GM18508 (cell line): ENCODE results near the gene SORCS1.

Experiments
- ATAC-seq: cut with Tn5 transposase; IDR thresholded peaks from one replicate; pipeline ENCODE4 v1.9.1; 2021; ENCODE audit warnings: moderate number of reproducible peaks; ENCODE audit not compliant: insufficient read depth, unreplicated experiment

Gene SORCS1

GRCh38 chr10:106631016-106631702 lies 533.3 kb downstream of the SORCS1 start:
- ATAC-seq = no peak

DNA sequence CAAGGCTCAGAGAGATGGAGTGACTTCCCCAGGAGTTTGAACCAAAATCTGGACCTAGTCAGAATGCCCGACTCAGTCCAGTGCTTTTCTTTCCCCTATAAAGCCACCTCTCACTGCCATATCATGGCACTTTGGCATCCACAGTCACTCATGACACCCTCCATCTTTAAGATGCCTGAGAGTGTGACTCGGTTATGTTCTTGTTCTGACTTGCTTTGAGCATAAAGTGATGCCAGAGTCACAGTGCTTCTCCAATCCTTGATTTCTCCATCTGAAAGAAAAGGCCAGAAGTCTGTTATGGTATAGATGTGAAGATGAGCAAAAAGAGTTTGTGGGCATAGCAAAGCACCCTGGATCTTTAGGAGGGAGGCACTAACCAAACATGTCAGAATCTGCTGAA lies 538.1 kb downstream of the SORCS1 start:
- no peak for ATAC-seq

GRCh38 chr10:106625751-106626150 lies 538.8 kb downstream of the SORCS1 start:
- no peak for ATAC-seq

DNA sequence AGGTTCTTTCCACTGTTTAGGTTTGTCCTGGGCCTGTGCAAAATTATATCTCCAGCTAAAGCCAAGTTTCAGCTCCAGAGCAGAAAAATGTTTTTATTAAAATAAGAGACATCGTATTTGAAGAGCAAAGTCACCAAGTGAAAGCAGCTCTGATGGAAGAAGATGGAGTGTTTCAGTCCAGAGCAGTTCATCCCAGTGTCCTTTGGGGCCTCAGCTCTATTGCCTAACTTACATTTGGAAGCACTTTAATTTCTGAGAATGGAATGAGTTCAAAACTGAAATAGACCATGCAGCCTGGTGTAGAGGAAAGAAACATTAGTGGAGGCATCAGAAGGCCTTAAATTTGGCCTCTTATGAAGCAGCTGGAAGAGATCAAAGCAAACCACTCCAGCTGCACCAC lies 545.2 kb downstream of the SORCS1 start:
- ATAC-seq = no peak

DNA sequence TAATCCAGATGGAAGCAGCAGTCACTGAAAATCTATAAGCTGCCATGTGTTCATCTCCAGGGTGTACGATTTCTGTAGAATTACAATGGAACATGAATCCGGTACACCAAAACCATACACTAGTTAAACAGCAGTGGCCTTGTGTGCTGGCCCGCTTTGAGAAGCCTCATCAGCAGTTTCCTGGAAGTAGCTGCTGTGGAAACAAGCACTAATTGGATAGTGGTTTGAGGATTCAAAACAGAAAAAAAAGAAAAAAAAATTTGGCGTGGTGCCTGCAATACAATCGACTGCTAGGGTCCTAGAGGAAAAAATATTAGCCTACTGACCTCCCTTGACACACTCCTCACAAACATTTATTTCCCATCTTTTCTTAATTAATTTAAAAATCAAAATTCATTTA lies 545.9 kb downstream of the SORCS1 start:
- ATAC-seq = no peak

- ATAC-seq = no peak
Measured at GRCh38 chr10:106615081-106615480, 549.4 kb downstream of the SORCS1 start.

DNA sequence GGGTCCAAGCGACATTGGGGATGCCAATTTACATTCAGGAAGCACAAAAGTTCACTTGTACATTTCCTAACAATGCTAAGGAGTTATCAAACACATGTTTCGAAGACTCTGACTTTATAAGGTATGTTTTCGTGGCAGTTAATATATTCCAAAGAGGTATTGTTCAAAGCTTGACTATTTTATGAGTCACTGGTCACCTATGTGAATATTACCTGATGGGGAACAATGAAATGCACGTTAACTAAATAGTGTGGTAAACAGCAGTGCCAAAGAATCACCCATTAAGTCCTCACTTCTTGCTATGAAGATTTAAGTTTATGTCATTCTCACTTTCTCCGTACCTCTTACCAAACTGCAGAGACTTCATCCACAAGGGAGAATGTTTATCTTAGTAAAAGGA lies 550.2 kb downstream of the SORCS1 start:
- no peak for ATAC-seq

DNA sequence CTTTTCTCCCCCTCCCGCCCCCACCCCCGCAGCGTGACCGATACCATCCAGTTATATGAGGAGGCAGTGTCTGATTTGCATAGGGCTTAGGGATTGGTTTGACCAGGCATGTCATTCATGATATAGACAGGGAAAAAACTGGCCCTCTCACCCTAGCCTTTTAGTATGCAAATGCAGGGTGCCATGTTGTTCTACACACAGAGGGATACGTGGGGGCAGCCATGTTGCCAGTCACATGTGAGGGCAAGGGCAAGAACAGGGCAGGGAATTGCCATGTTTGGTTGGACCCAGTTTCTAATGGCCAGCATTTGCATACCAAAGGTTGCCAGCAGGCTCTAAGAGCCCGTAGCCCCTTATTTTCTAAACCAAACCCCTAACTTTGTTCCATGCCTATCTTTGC lies 552.1 kb downstream of the SORCS1 start:
- no peak for ATAC-seq

GRCh38 chr10:106609470-106610266 lies 554.8 kb downstream of the SORCS1 start:
- no peak for ATAC-seq

GRCh38 chr10:106608066-106608465 lies 556.4 kb downstream of the SORCS1 start:
- ATAC-seq = no peak

GRCh38 chr10:106595281-106595680 lies 569.2 kb downstream of the SORCS1 start:
- ATAC-seq = no peak

DNA sequence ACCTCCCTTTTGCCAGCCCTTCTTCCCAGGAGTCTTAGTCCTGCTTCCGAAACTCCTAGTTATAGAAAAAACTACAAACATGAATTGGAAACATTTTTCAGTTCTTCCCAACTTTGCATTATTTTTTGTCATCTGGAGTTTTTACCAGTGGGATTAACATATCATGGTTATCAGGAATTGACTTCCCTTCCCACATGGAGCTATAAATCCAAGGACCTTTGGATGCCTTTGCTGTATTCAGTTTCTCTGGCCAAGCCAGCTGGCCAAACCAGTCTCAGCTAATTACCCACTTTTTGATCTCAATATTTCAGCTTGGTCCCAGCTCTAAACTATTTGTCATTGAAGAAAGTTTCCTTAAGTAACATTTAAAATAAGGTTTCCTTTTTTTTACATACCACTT lies 570.6 kb downstream of the SORCS1 start:
- ATAC-seq = no peak

DNA sequence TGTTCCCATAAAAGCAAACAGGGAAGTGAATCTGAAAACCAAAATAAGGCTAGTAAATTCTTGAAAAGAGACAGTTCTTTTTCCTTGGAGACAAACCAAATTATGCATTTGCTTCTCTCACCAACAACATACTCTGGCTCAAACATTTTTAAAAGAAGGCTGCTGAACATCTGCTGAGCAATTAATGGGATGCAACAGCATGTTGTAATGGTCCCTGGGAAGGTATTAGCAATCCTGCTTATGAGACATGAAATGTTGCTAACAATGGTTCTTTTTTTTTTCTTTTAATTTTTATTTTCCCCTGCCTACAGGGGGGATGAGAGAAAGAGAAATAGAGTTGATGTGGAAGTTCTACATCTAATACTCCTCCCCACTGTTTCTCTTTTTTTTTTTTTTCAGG lies 572.1 kb downstream of the SORCS1 start:
- ATAC-seq = no peak

DNA sequence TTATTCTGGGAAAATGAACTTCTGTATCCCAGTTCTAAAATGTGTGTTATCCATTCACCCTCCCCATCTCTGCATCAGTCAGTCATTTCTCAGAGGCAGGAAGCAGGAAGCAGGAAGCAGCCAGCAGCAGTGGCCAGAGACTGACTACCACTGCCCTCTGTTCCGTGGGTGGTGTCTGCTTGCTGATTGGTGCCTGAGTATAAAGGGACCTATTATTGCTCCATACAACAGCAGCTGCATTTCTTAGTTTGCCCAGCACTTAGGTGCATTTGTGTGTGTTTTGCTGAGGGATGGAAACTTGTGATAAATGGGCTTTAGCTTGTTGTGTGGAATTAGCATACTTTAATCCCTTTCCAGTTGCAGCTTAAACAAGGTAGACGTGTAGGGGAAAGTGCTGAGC lies 582.2 kb downstream of the SORCS1 start:
- ATAC-seq = no peak

DNA sequence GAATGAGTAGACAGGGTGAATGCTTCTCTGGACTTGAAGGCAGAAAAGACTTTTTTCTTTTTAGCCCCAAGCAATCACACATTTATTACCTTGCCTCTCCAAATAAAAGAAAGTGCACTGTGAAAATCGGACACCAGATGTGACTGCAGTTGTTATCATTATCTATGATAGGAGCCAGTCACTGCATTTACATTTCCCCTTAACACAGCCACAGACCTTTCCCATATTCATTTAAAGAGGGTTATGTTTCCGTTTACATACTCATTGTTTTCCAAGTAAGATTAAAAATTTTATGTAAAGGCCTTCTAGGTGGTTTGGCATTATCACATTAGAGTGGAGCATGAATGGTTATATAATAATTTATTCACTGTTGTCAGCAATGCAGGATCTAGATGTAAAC lies 586.8 kb downstream of the SORCS1 start:
- no peak for ATAC-seq

DNA sequence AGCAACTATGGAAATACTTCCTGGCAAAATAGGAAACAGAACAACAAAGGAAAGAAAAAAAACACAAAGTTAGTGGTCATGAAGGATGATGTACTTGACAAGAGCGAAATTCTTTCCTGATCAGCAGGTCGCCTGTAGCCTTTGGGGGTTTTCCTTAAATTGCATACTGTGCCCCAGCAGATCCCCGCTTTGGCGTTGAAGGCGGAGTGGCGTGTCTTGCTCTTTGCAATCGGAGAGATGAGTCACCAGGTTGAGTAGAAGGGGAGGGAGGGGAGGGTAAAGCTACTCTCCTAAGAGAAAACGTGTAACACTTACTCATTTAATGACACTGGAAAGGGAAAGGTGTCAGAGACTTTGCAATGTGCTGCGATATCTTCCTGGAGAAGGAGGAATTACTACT lies 587.2 kb downstream of the SORCS1 start:
- ATAC-seq = no peak

GRCh38 chr10:106576534-106576933 lies 588.0 kb downstream of the SORCS1 start:
- ATAC-seq = no peak

DNA sequence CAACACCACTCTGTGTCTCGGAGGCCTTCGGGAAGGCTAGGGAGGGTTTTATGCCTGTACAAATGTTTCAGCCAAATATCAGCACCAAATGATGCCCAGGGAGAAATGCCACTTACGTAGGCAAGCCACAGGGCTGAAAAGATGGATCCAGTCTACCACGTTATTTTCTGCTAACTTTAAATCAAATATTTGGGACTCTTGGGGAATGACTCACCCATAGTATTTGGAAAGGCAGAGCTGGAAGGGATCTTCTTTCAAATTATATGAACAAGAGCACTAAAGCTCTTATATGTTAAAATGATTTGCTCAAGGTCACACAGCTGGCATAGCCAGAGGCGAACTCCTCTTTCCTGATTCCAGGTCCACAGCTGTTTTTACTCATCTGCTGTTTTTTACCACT lies 591.4 kb downstream of the SORCS1 start:
- ATAC-seq = no peak

GRCh38 chr10:106571192-106571946 lies 593.1 kb downstream of the SORCS1 start:
- ATAC-seq = no peak

DNA sequence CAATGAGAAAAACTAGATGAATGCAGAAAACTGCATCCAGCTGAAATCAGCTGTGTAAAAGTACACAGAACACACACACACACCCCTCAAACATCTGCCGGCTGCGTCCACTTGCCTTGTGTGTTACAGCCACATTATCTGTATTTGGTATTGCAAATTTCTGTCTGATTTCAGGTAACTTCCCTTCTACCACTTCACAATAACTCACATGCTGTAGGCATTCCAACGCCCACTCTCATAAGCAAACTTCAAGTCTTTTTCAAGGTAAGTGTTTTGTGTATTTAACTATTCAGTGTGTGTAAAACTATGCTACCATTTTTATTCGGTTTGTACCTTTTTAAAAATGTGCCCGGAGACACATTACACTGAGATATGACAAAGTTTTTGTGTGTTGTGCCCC lies 594.2 kb downstream of the SORCS1 start:
- ATAC-seq = no peak

DNA sequence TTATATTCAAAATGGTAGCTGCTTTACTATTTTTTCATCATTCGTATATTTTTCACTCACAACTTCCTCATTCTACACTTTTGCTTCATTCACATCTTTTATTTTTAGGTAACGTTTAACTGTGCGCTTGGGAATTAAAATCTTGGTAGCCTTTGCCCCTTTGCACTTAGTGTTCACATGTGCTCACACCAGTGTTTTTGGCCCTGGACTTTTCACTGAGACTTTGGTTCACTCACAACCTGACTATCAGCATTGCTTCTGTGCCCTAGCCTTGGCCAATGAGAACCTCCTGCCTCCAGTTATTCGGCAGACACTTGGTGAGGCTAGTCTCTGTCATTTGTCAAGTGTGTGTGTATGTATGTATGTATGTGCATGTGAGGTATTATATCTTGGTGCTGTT lies 596.9 kb downstream of the SORCS1 start:
- ATAC-seq = no peak
